Activated naive CD8-positive, alpha-beta T cell treated with anti-CD3 and anti-CD28 coated beads for 36 hours (primary cell): ENCODE data around the gene EPAS1. TPM values are rescaled to one million over a fixed set of nuclear protein-coding genes. Genes with fewer than 3 reads are reported as not detected.

Experiments used
- DNase-seq: peaks from one replicate; pipeline ENCODE4 v3.0.0; 2021
- H3K27ac Mint-ChIP-seq: one replicate; pipeline ENCODE4 v1.8.0; 2022; ENCODE audit warnings: mild to moderate bottlenecking, moderate library complexity, mixed read lengths
- H3K27me3 Mint-ChIP-seq: one replicate; pipeline ENCODE4 v1.8.0; 2022; ENCODE audit warnings: mild to moderate bottlenecking, mixed read lengths
- H3K36me3 Mint-ChIP-seq: one replicate; pipeline ENCODE4 v1.8.0; 2021; ENCODE audit warnings: mild to moderate bottlenecking, mixed read lengths
- H3K4me1 Mint-ChIP-seq: one replicate; pipeline ENCODE4 v1.8.0; 2021; ENCODE audit warnings: mixed read lengths
- H3K4me3 Mint-ChIP-seq: one replicate; pipeline ENCODE4 v1.8.0; 2022; ENCODE audit warnings: mild to moderate bottlenecking, moderate library complexity, mixed read lengths
- H3K9me3 Mint-ChIP-seq: one replicate; pipeline ENCODE4 v1.8.0; 2022; ENCODE audit warnings: mixed read lengths
- total RNA-seq, 2 experiments: library from RNA; stranded (reverse); gene quantifications; one replicate each; pipeline ENCODE4 v1.2.3, GENCODE V29; 2021

The EPAS1 gene
- total RNA-seq, 2 experiments from 2014 or later, result 0.78 to 1.5 TPM

DNA sequence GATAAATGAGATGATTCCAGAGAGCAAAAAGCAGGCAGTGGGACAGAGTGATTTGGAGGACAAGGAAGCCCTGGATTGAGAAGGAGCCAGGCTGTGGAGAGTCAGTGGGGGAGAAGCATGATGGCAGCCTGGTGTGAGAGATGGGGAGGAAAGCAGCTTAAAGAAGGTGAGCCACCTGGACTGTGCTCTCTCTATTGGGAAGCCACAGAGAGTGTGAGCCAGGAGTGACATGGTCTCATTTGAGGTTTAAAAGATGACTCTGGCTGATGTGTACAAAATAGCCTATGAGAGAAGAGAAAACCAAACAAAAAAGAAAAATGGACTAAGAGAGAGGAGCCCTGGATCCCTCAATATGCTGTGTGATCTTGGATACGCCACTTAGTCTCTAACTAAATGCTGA lies 12.9 kb upstream of the EPAS1 start:
- no peaks in the 10 kb centered on the region for H3K9me3 Mint-ChIP-seq
- H3K36me3 Mint-ChIP-seq, result no peaks in the 10 kb centered on the region
- no peaks in the 10 kb centered on the region for H3K4me1 Mint-ChIP-seq
- DNase-seq, result no peak
- H3K27ac Mint-ChIP-seq, result no peak overlapping the region
- peaks cover 4% of the 10 kb centered on the region for H3K27me3 Mint-ChIP-seq
- H3K4me3 Mint-ChIP-seq, result no peak overlapping the region

GRCh38 chr2:46284796-46285195 lies 12.4 kb upstream of the EPAS1 start:
- Mint-ChIP-seq H3K4me1 (no peaks in the 10 kb centered on the region), H3K4me3 (no peak overlapping the region), H3K9me3 (no peaks in the 10 kb centered on the region)

GRCh38 chr2:46286715-46287114 lies 10.5 kb upstream of the EPAS1 start:
- peaks cover 4% of the 10 kb centered on the region for H3K27me3 Mint-ChIP-seq
- no peaks in the 10 kb centered on the region for H3K36me3 Mint-ChIP-seq
- H3K4me1 Mint-ChIP-seq, result no peaks in the 10 kb centered on the region
- H3K27ac Mint-ChIP-seq, result no peak overlapping the region
- no peak for DNase-seq
- no peak overlapping the region for H3K4me3 Mint-ChIP-seq
- no peaks in the 10 kb centered on the region for H3K9me3 Mint-ChIP-seq

More at GRCh38 chr2:46284796-46285195, 12.4 kb upstream of the EPAS1 start:
- no peak for DNase-seq
- H3K36me3 Mint-ChIP-seq, result no peaks in the 10 kb centered on the region
- H3K27me3 Mint-ChIP-seq, result peaks cover 4% of the 10 kb centered on the region
- H3K27ac Mint-ChIP-seq, result no peak overlapping the region

DNA sequence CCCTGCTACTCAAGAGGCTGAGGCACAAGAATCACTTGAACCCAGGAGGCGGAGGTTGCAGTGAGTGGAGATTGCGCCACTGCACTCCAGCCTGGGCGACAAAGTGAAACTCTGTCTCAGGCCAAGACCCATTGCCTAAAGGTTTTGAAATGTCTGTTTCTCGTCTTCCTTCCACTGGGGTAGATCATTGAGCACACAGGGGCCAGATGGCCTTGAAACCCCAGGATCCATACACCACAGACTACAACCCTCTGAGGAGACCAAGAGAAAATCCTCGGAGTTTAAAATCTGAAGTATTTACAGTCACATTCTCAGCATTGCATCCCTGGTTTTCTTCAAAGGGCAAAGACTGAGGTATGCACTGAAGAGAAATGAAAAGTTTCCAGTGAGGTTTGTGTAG lies 7.1 kb upstream of the EPAS1 start:
- Mint-ChIP-seq H3K4me3 (no peak overlapping the region), H3K36me3 (no peaks in the 10 kb centered on the region), H3K4me1 (no peaks in the 10 kb centered on the region), H3K27ac (no peak overlapping the region), H3K27me3 (peaks cover 9% of the 10 kb centered on the region), H3K9me3 (no peaks in the 10 kb centered on the region)
- DNase-seq, result no peak

DNA sequence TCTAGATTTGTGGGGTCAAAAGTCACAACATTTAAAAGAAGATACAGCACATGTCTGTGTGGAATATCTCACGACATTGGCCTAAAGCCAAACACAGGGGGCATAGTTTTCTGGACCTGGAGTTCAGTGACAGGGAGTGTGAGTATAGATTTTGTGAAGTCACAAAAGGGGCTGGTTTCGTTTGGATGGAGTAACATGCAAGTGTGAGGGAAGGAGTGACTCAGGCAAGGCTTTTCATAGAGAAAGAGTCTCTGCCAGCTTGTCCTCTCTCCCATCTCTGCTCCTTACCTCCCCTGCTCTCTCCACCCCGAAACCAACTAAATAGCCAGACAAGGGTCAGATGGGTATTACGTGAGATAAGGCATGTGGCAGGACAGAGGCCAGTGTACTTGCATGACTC lies 3.7 kb upstream of the EPAS1 start:
- no peak for DNase-seq
- H3K4me3 Mint-ChIP-seq, result no peak overlapping the region
- no peaks in the 10 kb centered on the region for H3K36me3 Mint-ChIP-seq
- peaks cover 33% of the 10 kb centered on the region for H3K27me3 Mint-ChIP-seq
- H3K9me3 Mint-ChIP-seq, result no peaks in the 10 kb centered on the region
- H3K27ac Mint-ChIP-seq, result no peak overlapping the region
- peaks cover 9% of the 10 kb centered on the region for H3K4me1 Mint-ChIP-seq

GRCh38 chr2:46294176-46294836 lies 2.9 kb upstream of the EPAS1 start:
- Mint-ChIP-seq H3K27me3 (peaks cover 42% of the 10 kb centered on the region), H3K36me3 (no peaks in the 10 kb centered on the region), H3K4me3 (no peak overlapping the region), H3K27ac (no peak overlapping the region), H3K4me1 (peaks cover 14% of the 10 kb centered on the region), H3K9me3 (no peaks in the 10 kb centered on the region)
- no peak for DNase-seq

- peak overlapping the region; percentile 55 for H3K4me3 Mint-ChIP-seq
- H3K9me3 Mint-ChIP-seq, result no peaks in the 10 kb centered on the region
- no peak overlapping the region for H3K27ac Mint-ChIP-seq
- no peaks in the 10 kb centered on the region for H3K36me3 Mint-ChIP-seq
- H3K4me1 Mint-ChIP-seq, result peaks cover 21% of the 10 kb centered on the region
- peaks cover 62% of the 10 kb centered on the region for H3K27me3 Mint-ChIP-seq
- no peak for DNase-seq
Observed at GRCh38 chr2:46296216-46296839, 879 bp upstream of the EPAS1 start.

DNA sequence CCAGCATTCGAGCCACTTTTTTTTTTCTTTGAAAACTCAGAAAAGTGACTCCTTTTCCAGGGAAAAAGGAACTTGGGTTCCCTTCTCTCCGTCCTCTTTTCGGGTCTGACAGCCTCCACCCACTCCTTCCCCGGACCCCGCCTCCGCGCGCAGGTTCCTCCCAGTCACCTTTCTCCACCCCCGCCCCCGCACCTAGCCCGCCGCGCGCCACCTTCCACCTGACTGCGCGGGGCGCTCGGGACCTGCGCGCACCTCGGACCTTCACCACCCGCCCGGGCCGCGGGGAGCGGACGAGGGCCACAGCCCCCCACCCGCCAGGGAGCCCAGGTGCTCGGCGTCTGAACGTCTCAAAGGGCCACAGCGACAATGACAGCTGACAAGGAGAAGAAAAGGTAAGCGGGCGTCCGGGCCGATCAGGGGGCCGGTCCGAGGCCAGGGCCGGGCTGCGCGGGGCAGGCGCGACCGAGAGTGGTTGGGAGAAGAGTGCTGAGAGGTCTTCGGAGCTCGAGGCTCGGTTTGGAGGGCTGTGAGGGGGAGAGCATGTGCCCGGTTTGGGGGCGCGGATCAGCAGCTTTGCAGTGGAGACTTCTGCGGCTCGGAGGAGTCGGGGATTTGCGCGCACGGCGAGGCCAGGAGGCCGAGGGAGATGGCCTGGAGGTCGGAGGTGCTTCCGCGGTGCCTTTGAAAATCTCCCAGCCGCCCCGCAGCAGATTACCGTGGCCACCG lies 502 bp downstream of the EPAS1 start:
- Mint-ChIP-seq H3K27me3 (peaks cover 76% of the 10 kb centered on the region), H3K4me3 (peak overlapping the region; percentile 82), H3K9me3 (no peaks in the 10 kb centered on the region), H3K36me3 (no peaks in the 10 kb centered on the region), H3K4me1 (peaks cover 21% of the 10 kb centered on the region), H3K27ac (no peak overlapping the region)
- DNase-seq, result peak; percentile 57

GRCh38 chr2:46298272-46298521 lies 990 bp downstream of the EPAS1 start:
- DNase-seq, result peak; percentile 10
- no peaks in the 10 kb centered on the region for H3K36me3 Mint-ChIP-seq
- H3K9me3 Mint-ChIP-seq, result no peaks in the 10 kb centered on the region
- peaks cover 81% of the 10 kb centered on the region for H3K27me3 Mint-ChIP-seq
- no peak overlapping the region for H3K27ac Mint-ChIP-seq
- H3K4me3 Mint-ChIP-seq, result peak overlapping the region; percentile 82
- H3K4me1 Mint-ChIP-seq, result peaks cover 21% of the 10 kb centered on the region

GRCh38 chr2:46298522-46299353 lies 1.5 kb downstream of the EPAS1 start:
- H3K27ac Mint-ChIP-seq, result no peak overlapping the region
- peaks cover 86% of the 10 kb centered on the region for H3K27me3 Mint-ChIP-seq
- H3K4me1 Mint-ChIP-seq, result peaks cover 23% of the 10 kb centered on the region
- H3K4me3 Mint-ChIP-seq, result peak overlapping the region; percentile 82
- H3K36me3 Mint-ChIP-seq, result no peaks in the 10 kb centered on the region
- H3K9me3 Mint-ChIP-seq, result no peaks in the 10 kb centered on the region
- DNase-seq, result peak; percentile 22

DNA sequence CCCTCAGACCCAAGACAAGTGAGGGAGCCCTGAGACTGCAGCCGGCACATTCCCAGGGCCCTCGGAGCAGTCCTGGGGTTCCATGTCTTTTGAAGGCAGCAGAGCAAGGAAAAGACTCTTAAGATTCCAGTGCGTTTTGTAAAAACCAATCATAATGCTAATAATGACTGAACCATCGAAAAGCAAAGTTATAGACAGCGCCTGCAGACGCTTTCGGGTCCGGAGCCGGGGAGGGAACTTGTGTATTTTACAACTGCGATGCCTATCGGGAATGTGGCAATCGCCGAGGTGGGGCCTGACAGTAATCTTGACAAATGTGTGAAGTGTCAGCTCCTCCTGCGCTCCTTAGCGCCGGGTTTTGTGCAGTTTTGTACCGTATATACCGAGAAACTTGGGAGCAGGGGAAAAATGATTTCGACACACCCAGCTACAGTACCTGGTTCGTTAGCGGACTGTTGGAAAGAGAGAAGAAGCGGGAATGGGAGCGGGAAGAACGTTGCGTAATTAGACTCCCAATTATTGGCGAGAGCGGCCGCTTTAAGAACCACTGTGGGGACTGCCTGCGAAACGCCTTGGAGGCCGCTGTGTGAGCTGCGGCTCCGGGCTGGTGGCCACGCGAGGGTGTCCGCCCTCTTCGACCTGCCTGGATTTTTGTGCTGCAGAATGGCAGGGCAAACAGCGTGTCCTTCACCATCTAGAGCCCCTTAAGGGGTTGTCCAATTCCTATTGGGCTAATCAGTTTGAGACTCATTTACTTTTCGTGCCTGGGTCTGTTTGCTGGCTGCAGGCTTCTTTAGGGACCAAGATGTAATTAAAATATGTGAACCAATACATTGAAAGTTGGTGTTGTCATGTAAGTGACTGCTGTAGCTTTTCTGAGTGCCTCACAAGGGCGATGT lies 2.4 kb downstream of the EPAS1 start:
- H3K27ac Mint-ChIP-seq, result no peak overlapping the region
- H3K4me3 Mint-ChIP-seq, result peak overlapping the region; percentile 65
- H3K9me3 Mint-ChIP-seq, result no peaks in the 10 kb centered on the region
- peaks cover 88% of the 10 kb centered on the region for H3K27me3 Mint-ChIP-seq
- H3K4me1 Mint-ChIP-seq, result peaks cover 30% of the 10 kb centered on the region
- no peak for DNase-seq
- no peaks in the 10 kb centered on the region for H3K36me3 Mint-ChIP-seq

- Mint-ChIP-seq H3K27ac (no peak overlapping the region), H3K4me3 (no peak overlapping the region), H3K36me3 (no peaks in the 10 kb centered on the region), H3K27me3 (peaks cover 91% of the 10 kb centered on the region), H3K9me3 (no peaks in the 10 kb centered on the region), H3K4me1 (peaks cover 38% of the 10 kb centered on the region)
- DNase-seq, result no peak
Observed at GRCh38 chr2:46300406-46300832, 3.2 kb downstream of the EPAS1 start.

GRCh38 chr2:46302005-46302695 lies 4.9 kb downstream of the EPAS1 start:
- Mint-ChIP-seq H3K27ac (no peak overlapping the region), H3K4me3 (no peak overlapping the region), H3K27me3 (peaks cover 94% of the 10 kb centered on the region), H3K9me3 (no peaks in the 10 kb centered on the region), H3K4me1 (peaks cover 39% of the 10 kb centered on the region), H3K36me3 (no peaks in the 10 kb centered on the region)
- DNase-seq, result no peak

GRCh38 chr2:46303233-46303632 lies 6.0 kb downstream of the EPAS1 start:
- peaks cover 96% of the 10 kb centered on the region for H3K27me3 Mint-ChIP-seq
- peaks cover 34% of the 10 kb centered on the region for H3K4me1 Mint-ChIP-seq
- no peak for DNase-seq
- H3K27ac Mint-ChIP-seq, result no peak overlapping the region
- H3K9me3 Mint-ChIP-seq, result no peaks in the 10 kb centered on the region
- no peaks in the 10 kb centered on the region for H3K36me3 Mint-ChIP-seq
- no peak overlapping the region for H3K4me3 Mint-ChIP-seq
